Uterus (tissue), 2 donors: Measurements from ENCODE around the gene IRX2.

Source experiments
- CTCF ChIP-seq, 4 experiments: fragments of 200-600 bp in 2 of 4; fragments of 450-650 bp in 2 of 4; sonication (generic) in 2 of 4; IDR thresholded peaks; one replicate each; pipeline ENCODE4 v1.5.1; 2016 to 2019; ENCODE audit warnings: antibody characterized with exemption in 4 of 4, mild to moderate bottlenecking in 2 of 4, moderate library complexity in 1 of 4
- POLR2A ChIP-seq, 2 donors: fragments of 450-650 bp; IDR thresholded peaks; one replicate each; pipeline ENCODE4 v1.6.1; 2016; ENCODE audit warnings: antibody characterized with exemption in 2 of 2, mild to moderate bottlenecking in 1 of 2, moderate library complexity in 1 of 2

- TF ChIP-seq CTCF (IDR thresholded peaks at IDR 0.05) (no peak), POLR2A (IDR thresholded peaks at IDR 0.05) (no peak)
Measured at GRCh38 chr5:2703615-2704014, 47.9 kb downstream of the IRX2 start.
